Cortex of kidney (tissue), 1 donor: ENCODE measurements around the gene LCE2B.

Experiments
- DNase-seq: peaks from one replicate; lab custom pipeline; 2025; lab: John Stamatoyannopoulos, UW

LCE2B gene

GRCh38 chr1:152735648-152736047, 49.7 kb downstream of the LCE2B start:
- no peak for DNase-seq
